ENCODE results near the gene DCLK1. TPM values are rescaled to one million over a fixed set of nuclear protein-coding genes. Genes with fewer than 3 reads are reported as not detected.

DCLK1 gene
- total RNA-seq: 10 to 100 TPM; 25.6 to 27.8 TPM

DNA sequence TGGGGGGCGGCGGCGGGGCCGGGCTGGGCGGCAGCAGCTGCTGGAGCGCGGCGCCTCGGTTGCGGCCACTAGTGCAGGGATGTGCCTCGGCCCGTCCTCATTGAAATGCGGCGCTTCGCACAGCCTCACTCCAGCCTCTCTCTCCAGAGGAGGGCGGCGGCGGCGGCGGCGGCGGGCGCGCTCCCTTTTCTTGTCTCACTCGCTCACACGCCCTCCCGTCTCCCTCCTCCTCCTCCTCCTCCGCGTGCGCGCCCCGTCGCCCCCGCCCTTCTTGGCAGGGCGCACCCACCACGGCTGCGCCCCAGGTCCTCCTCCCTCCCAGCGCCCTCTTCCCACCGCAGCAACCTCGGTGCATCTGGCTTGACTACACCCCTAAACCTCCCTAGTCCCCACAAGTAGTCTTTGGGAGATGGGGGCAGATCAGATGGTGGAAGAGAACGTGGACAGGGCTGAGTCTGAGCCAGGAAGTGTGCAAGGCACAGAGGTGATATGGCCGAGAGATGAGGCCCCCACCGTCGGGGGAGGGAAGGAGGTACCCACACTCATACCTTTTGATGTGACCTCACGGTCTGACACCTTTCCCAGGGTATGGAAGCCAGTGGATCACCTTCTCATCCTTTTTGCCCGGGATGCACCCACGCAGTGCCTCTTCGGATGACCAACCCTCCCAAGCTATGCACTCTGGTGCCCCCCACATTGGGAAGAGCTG is at the start of gene DCLK1:
Gene DCLK1 (minus strand): TSS at position 161 of the 709 bp plus-strand sequence.
- DNase-seq (ENCODE audit: low spot score): no peak
- H3K36me3 ChIP-seq: no peaks in the 10 kb centered on the region
- H3K9me3 ChIP-seq: no peaks in the 10 kb centered on the region
- peaks cover 0 to 15% of the 10 kb centered on the region in 2 donors for H3K4me1 ChIP-seq (ENCODE audit: control insufficient read depth in 1 of 2, low read depth in 2 of 2)
- peak within 1 kb of the TSS in 1 of 2 donors; percentile 20 for H3K27ac ChIP-seq
- no peaks in the 10 kb centered on the region for H3K27me3 ChIP-seq (replicated peaks; ENCODE audit: insufficient read depth)
- no peak for ATAC-seq (ENCODE audit: insufficient number of reproducible peaks, low FRiP score, low read depth)
- TF ChIP-seq, protein P1, sequence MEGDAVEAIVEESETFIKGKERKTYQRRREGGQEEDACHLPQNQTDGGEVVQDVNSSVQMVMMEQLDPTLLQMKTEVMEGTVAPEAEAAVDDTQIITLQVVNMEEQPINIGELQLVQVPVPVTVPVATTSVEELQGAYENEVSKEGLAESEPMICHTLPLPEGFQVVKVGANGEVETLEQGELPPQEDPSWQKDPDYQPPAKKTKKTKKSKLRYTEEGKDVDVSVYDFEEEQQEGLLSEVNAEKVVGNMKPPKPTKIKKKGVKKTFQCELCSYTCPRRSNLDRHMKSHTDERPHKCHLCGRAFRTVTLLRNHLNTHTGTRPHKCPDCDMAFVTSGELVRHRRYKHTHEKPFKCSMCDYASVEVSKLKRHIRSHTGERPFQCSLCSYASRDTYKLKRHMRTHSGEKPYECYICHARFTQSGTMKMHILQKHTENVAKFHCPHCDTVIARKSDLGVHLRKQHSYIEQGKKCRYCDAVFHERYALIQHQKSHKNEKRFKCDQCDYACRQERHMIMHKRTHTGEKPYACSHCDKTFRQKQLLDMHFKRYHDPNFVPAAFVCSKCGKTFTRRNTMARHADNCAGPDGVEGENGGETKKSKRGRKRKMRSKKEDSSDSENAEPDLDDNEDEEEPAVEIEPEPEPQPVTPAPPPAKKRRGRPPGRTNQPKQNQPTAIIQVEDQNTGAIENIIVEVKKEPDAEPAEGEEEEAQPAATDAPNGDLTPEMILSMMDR (IDR thresholded peaks at IDR 0.05): no peak
- H3K4me3 ChIP-seq: peak within 1 kb of the TSS; percentile 75

DNA sequence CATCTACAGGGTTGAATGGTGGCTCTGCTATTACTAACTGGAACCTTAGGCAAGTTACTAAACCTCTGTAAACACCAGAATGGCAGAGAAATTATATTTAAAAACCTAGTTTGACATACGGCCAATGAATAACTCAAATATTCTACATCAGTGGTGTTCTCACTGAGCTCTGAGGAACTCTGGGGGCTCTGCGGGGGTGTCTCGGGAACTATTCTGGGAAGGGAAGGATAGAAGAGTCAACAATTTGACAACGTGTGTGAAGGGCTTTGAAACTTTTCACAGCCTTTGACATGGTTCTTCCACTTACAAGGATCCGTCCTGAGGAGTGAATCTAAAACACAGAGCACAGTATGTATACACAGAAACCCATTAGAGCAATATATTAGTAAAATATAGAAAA is 44.4 kb upstream of the DCLK1 start:
- TF ChIP-seq, protein P1 (IDR thresholded peaks at IDR 0.05): no peak
- ATAC-seq (ENCODE audit: insufficient number of reproducible peaks, low FRiP score, low read depth): no peak
- H3K4me1 ChIP-seq (ENCODE audit: control insufficient read depth in 1 of 2, low read depth in 2 of 2): no peaks in the 10 kb centered on the region

DNA sequence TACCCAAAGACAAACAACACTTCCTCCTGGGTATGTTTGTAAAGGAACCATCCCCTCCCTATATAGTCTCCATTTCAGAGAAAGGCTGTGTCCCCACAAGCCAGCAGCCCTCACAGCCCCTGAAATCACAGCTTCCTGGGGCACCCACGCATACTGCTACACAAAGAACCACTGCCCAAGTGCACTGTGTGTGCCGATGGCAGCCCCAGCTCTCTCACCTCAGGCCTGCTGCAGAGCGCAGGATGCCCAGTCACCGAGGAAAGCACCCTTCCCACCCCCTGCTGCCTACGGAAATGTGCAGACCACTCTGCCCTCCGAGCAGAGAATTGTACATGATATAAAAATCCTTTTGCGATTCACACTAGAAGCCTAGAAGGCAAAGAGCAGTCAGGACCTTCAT is 43.7 kb upstream of the DCLK1 start:
- ATAC-seq (ENCODE audit: insufficient number of reproducible peaks, low FRiP score, low read depth) (no peak), DNase-seq (ENCODE audit: low spot score) (no peak)
- no peaks in the 10 kb centered on the region for H3K36me3 ChIP-seq
- no peaks in the 10 kb centered on the region for H3K9me3 ChIP-seq
- no peak overlapping the region for H3K27ac ChIP-seq
- no peaks in the 10 kb centered on the region for H3K27me3 ChIP-seq (replicated peaks; ENCODE audit: insufficient read depth)
- H3K4me3 ChIP-seq: no peak overlapping the region
- TF ChIP-seq, protein P1 (IDR thresholded peaks at IDR 0.05): no peak
- H3K4me1 ChIP-seq (ENCODE audit: control insufficient read depth in 1 of 2, low read depth in 2 of 2): no peaks in the 10 kb centered on the region

More for the DNA sequence above, 44.4 kb upstream of the DCLK1 start:
- Histone ChIP-seq H3K27me3 (replicated peaks; ENCODE audit: insufficient read depth) (no peaks in the 10 kb centered on the region), H3K9me3 (no peaks in the 10 kb centered on the region), H3K27ac (no peak overlapping the region), H3K4me3 (no peak overlapping the region), H3K36me3 (no peaks in the 10 kb centered on the region)
- DNase-seq (ENCODE audit: low spot score): no peak

DNA sequence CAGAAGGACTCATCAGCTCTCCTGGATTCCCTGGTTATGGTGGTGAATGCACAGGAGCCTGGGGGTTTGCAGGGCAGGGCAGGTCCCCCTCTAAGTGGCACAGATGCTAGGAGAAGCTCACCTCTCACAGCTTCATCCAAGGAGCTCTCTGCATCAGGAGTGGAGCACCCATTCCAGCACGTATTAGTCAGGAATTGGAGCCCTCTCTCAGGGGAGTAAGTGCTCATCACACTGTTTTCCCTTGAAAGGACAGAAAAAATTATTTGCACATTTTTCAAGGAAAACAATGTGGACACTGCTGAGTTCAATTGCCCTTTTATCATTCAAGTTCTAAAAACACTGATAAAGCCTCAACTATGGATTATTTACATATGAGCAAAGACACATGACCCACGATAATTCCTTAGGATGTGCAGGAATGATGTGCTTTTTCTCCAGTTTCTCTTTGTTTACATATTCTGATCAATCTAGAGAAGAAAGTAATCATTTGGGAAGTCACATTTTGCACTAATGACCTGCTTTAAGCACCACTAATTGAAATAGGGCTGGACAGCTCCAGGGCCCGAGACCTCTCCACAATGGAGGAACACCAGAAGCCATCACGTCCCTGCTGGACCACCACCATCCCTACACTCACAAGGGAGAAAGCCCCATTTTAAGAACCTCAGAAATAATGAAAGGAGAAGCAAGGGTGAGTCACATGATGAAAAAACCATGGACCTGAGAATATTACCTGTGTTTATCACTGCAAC is 42.6 kb upstream of the DCLK1 start:
- Histone ChIP-seq H3K27me3 (replicated peaks; ENCODE audit: insufficient read depth) (no peaks in the 10 kb centered on the region), H3K4me1 (ENCODE audit: control insufficient read depth in 1 of 2, low read depth in 2 of 2) (no peaks in the 10 kb centered on the region), H3K4me3 (no peak overlapping the region), H3K9me3 (no peaks in the 10 kb centered on the region), H3K36me3 (no peaks in the 10 kb centered on the region), H3K27ac (no peak overlapping the region)
- DNase-seq (ENCODE audit: low spot score): no peak
- TF ChIP-seq, protein P1 (IDR thresholded peaks at IDR 0.05): no peak
- no peak for ATAC-seq (ENCODE audit: insufficient number of reproducible peaks, low FRiP score, low read depth)

DNA sequence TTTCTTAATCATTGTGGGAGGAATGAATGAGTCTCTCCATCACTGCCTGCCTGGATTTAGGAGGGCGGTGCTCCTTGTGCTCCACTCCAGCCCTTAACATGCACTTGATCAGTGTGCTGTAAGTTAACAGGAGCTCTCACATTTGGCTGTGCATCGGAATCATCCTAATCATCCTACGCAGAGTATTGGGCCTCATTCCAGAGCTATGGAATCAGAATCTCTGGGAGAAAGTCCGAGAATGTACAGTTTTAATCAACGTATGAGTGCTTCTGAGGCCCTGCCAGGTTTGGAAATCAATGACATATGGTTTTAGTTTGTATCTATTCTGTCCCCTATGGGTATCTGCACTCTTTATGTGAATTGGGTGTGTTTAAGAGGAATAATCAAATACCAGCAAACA is 34.9 kb upstream of the DCLK1 start:
- Histone ChIP-seq H3K4me3 (no peak overlapping the region), H3K9me3 (no peaks in the 10 kb centered on the region), H3K27ac (no peak overlapping the region), H3K4me1 (ENCODE audit: control insufficient read depth in 1 of 2, low read depth in 2 of 2) (peaks cover 5 to 16% of the 10 kb centered on the region in 2 donors), H3K36me3 (no peaks in the 10 kb centered on the region), H3K27me3 (replicated peaks; ENCODE audit: insufficient read depth) (no peaks in the 10 kb centered on the region)
- TF ChIP-seq, protein P1 (IDR thresholded peaks at IDR 0.05): no peak
- DNase-seq (ENCODE audit: low spot score) (no peak), ATAC-seq (ENCODE audit: insufficient number of reproducible peaks, low FRiP score, low read depth) (no peak)
